Stimulated activated CD4-positive, alpha-beta T cell treated with anti-CD3 and anti-CD28 coated beads, Interleukin-1b, Interleukin-23, amount 100 ng/mL, for 4 hours (primary cell): Measurements from ENCODE around the gene C4BPA.

Source experiments
- DNase-seq, 2 donors: peaks; one replicate each; pipeline ENCODE4 v3.0.0-alpha.2; 2020; ENCODE audit warnings: low read depth in 2 of 2

C4BPA gene

DNA sequence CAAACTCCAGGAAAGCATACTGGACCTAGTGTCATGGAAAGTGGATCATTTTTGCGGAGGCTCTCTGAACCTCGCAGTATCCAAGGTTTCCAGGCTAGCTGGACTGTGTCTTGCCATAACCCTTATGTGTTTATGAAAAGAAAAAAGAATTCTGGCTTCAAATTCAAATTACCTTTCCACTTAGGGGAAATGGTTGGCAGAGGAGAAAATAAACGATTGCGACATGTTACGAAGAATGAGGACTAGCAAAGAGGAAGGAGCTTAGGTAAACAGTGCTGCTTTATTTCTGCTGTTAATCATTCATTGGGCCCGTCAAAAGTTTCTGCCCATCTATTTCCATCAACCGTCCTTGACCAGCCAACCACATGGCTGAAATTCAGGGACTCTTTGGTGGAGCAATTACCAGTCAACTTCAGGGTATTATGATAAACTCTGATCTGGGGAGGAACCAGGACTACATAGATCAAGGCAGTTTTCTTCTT lies at the start of gene C4BPA:
Gene C4BPA (plus strand): TSS at position 342 of the 482 bp plus-strand sequence. CDS start 8,793 bp downstream, outside the sequence.
- no peak for DNase-seq

DNA sequence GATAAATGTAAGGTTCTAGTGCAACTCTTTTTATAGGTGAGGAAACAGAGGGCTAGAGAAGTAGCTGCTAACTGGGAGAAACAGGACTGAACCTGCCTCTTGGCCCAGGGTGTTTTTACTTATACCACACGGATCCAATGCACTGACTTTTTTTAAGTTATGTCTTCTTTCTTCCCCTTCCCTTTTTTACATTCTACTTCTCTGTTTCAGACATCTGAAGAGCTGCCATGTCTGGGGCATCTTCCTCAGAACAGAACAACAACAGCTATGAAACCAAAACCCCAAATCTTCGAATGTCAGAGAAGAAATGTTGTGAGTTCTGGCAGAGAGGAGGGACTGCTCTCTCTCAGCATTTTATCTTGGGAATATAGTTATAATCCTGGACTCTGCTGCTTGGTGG lies 49.5 kb upstream of the C4BPA start:
- no peak for DNase-seq

DNA sequence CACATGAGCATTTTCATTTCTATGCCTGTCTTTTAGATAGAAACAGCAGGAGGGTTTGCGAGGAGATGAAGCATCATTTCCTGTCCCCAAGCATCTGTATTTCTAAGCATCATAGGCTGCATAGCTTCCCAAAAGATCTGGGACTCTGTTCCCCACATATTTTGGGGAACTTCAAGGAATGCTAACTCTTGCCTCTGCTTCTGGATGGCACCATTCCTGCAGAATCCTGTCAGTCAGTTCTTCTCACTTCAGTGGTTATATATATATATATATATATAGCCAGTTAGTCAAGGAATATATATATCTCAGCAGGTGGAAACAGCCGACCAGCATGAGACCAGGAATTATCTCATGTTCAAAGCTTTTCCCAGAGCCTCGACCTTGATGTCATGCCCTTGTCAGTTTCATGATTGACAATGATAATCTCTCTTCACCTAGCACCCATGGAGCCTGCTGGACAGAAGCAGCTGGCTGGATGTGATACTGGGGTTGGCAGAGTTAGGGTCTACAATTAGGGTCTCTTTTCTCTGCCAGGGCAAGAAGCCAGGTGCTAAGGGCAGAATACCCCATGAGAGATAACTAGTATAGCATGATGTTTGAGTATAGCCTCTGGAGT lies 48.5 kb upstream of the C4BPA start:
- no peak for DNase-seq

DNA sequence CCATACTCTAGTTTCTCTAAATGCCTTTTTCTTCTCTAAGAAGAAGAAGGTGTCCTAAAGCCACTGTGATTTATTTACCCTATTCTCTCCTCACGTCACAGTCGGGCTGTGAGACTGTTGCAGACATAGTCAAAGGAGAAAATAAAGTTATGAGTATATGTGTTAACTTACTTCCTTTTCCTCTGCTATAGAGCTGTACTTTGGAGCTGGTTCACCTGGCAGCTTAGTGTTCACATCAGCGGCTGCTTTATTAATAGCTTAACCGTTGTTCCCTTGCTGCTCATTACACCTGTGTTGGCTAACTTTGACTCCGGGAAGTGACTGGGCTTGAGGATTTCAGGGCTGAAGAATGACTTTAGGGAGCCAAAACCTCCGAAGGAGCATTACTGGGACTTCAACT lies 47.4 kb upstream of the C4BPA start:
- DNase-seq = no peak

DNA sequence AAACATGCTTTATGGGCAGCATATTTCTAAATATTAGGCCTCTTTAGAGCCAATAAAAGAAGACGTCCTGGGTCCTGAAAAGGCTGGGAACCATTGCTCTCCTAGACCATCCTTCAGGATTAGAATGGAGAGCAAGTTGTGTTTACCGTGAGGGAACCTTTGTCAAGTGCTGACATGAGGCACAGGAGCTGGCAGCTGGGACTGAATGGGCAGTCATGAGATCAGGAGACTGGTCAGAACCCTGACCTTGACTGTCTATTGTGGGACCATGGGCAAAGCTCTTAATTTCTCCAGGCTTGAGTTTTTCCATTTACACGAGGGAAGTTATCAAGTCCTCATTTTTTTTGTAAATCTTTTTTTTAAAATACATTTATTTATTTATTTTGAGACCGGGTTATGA lies 45.8 kb upstream of the C4BPA start:
- DNase-seq = no peak

DNA sequence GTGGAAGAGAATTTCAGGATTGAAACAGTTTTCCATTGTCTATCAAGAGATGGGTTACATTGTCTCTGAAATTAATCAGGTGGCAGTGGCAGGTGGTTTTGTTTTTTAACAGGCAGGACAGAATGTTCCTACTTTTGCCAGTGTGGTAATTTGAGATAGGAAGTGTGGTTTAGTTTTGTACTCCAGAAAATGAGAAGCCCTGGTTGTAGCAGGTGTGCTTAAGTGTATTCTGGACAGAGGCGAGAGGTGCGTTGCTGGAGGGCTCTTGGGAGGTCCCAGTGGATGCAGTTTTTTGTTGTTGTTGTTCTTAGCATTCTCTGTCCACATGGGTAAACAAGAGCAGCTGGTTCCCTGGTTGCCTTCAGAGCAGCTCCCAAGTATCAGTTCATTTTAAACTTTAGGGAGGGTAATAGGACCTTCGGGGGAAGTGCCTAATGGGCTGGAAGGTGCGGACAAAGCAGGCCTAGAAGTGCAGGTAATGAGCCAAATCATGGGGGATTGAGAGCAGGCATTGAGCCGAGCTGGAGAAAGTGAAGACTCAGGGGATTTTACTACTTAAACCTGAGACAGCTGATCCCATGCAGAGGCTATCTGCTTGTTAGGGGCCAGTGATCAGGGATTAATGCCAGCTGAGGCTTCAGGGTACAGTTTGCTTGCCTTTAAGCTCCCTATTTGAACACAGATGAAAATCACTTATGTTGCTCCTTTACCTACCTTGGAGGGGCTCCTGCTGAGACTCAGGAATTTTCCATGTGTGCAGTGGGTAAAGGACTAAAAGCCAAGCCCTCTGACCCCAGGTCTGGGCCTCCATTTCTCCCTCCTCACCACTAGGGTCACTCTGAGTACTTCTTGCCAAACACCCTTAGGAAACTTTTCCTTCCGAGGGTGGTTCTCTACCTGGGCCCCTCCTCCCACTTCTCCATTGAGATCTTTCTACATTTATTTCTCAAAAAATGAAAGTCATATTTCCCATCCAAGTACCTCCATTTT lies 44.9 kb upstream of the C4BPA start:
- DNase-seq = no peak

DNA sequence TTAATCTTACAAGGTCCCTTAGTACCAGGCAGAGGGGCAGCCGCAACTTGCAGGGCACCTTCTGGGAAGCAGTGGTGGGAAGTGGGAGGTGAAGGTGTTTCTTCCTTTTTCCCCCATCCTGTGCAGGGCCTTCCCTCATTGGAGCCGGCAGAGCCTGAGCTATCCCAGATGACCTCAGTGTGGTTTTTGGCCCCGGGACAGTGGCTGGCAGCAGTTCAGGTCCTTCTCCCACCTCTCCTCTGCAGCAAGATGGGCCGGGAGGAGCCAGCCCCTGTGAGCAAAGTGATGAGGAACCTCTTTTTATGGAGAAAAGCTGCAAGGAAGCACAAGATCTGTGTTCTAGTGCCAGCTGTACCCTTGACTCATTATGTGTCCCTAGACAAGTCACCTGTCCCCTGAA lies 44.2 kb upstream of the C4BPA start:
- no peak for DNase-seq

DNA sequence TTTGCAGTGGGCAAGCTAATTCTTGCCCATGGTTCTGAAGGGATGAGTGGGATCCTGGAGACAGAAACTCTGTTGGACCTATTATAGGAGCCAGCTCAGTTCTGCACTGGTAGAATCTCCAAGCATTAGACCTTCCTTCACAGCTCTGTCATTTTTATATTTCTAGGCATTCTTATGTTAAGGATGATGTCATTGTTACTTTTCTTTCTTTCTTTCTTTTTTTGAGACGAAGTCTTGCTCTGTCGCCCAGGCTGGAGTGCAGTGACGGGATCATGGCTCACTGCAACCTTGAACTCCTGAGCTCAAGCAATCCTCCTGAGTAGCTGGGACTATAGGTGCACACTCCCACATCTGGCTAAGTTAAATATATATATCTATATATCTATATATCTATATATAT lies 43.4 kb upstream of the C4BPA start:
- no peak for DNase-seq

DNA sequence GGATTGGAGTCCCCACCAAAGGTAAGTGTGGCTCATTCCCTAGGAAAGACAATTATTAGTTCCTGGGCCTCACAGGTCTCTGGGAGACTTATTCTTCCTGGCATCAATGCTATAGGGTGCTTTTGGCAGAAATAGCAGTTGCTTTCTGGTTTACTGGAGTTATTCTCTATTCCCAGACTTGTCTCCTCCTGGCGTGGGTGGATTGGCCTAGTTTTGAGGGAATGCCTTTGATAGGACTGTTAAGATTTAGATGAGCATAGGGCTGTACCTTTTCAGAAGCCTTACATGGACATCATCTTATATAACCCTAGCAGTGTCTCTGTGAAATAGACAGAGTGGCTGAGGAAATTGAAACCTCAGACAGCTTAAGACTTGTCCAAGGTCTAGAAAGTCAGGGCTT lies 42.0 kb upstream of the C4BPA start:
- no peak for DNase-seq

DNA sequence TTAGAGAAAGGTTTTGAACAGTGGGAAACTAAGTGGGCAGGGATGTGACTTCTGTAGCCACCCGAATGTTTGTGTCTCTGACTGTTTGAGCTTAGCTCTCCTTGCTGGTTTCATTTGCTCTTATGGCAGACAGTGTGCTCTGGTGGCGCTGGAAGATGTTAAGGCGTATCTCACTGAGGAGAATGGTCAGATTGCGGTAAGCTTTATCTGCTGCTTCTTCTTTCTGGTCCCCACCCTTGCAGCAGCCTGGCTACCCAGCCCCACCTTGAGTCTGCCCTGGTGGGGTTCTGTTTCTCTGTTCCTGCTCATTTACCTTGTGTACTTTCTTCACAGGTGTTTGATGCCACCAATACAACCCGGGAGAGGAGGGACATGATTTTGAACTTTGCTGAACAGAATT lies 41.0 kb upstream of the C4BPA start:
- DNase-seq = no peak

DNA sequence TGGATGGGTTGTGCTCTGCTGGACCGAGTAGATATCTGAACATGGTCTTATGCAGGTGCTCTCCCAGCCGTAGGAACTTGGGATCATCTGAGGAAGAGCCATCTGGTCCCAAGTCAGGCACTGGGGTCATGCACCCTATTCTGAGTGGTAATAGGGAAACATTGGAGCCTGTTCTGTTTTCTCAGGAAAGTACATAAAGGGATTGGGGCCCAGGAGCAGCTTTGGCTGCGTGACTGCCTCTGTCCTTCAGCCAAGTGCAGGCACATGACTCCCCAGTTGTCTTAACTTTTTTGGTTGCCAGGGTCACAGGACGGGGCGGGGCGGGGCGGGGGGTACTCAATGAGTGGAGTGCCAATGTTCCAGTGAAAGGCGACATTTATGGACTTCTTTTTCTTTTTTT lies 39.5 kb upstream of the C4BPA start:
- DNase-seq = no peak

DNA sequence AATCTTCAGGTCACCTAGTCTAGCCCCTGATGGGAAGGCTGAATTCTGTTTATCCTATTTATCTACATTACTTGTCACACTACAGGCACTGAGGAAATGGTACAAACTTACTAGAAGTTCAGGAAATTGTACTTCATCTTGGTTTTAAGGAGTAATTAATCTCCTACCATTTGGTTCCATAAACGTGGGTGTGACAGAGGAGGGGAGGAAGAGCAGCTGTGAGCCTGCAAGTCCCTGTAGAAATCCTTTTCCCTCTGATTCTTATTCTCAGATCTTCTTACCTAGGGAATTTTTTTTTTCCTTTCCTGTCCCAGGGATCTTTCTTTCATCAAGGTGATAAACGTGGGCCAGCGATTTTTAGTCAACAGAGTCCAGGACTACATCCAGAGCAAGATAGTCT lies 36.8 kb upstream of the C4BPA start:
- DNase-seq = no peak

DNA sequence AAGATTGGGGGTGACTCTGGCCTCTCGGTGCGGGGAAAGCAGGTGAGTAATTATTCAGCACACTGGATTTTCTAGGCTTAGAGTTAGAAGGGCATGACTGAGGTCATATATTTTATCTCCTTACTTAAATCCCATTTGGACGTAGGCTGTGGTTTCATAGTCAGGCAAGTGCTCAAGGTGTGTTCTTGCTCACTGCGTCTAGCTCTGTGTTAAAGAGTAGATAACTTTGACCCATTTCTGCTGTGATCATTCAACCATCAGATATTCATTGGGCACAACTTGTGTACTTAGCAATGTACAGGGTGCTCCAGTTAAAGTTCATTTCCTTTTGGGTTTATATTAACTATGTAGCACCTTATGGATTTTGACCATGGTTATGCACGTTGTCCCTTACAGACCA lies 36.4 kb upstream of the C4BPA start:
- DNase-seq = no peak

DNA sequence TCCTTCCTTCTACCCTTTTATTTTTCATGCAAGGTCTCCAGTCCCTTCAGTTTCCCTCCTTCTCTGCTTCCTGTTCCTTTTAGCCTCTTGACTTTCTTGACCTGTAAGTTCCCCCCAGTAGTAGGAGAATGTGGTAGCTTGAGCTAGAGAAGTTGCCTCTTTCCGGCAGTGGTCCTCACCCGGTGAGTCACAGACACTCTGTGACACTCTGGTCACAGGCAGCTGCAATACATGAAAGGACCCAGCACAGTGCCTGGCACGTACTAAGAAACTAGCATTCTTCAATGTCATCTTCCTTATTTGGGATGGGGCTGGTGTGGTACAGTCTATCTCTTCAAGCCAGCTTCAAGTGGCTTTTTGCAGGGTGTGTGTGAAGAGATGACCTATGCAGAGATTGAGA lies 35.0 kb upstream of the C4BPA start:
- DNase-seq = no peak

DNA sequence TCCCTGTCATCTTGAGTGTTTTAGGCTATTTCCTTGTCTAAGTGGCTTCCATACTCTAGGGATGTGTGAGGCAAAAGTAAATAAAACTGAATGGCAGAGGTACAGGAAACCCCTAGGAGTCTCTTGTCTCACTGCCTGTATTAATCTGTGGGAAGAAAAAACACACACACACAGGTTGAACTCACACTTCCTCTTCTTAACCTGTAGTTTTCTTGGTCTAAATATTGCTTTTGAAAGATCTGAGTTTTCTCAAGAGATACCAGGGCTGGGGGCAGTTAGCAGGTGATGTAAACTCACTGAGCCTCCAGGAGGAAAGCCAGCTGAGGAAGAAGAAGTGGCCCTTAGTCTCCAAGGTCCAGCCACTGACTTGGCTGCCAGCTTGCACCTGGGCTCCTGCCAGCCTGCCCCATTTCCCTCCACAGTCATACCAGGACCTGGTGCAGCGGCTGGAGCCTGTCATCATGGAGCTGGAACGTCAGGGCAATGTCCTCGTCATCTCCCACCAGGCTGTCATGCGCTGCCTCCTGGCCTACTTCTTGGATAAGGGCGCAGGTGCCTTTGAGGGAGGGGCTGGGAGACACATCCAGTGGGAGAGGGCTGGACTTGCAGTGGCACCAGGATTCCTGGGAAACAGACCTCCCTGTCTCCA lies 34.1 kb upstream of the C4BPA start:
- DNase-seq = no peak

DNA sequence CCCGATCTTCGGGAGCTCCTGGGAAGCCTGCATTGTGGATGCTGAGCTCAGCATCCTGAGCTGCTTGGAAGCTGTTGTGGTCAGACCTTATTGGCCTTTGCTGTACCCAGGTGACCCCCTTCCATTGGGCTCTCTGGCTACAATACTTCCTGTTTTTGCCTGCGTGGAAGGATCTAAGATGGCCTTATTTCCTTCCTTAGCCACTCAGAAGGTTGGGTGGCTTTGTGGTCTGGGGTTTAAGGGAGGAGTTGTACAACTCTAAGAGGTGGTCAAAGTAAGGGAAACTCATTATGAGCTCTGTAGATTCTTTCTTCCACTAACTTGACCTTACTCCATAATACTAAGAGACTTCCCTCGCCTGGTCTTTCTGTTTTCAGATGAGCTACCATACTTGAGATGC lies 33.2 kb upstream of the C4BPA start:
- DNase-seq = no peak

DNA sequence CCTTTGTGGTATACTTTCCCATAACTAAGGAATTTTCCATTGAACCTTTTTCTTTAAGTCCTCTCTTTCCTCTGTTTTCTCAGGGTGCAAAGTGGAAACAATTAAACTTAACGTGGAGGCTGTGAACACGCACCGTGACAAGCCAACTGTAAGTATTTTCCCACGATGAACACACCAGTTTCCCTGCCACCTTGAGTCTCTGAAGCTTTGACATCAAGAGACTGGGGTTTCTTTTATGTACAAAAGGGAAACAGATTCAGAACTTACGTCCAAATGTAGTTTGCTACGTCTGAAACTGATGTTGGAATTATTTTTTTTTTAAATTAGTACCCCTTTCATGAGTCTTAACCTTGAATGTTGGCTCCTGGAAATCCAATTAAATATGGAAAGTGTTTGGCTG lies 32.6 kb upstream of the C4BPA start:
- DNase-seq = no peak

DNA sequence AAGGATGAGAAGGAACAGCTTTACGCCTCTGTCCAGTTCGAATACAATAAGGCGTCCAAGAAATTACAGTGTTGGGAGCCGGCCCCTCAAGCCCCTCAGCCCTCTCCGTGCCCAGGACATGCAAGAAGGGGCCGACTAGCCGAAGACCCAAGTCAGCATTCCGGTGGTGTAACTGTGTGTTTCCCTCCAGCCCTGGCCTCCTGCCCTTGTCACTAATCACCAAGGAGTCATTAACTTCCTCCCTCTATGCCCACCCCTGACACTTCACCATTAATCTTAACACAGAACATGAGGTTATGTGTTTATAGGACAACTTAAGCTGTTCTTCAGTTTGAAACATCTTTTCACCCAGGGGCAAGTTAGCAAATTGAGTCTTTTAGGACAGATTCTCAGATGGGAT lies 31.8 kb upstream of the C4BPA start:
- DNase-seq = no peak

DNA sequence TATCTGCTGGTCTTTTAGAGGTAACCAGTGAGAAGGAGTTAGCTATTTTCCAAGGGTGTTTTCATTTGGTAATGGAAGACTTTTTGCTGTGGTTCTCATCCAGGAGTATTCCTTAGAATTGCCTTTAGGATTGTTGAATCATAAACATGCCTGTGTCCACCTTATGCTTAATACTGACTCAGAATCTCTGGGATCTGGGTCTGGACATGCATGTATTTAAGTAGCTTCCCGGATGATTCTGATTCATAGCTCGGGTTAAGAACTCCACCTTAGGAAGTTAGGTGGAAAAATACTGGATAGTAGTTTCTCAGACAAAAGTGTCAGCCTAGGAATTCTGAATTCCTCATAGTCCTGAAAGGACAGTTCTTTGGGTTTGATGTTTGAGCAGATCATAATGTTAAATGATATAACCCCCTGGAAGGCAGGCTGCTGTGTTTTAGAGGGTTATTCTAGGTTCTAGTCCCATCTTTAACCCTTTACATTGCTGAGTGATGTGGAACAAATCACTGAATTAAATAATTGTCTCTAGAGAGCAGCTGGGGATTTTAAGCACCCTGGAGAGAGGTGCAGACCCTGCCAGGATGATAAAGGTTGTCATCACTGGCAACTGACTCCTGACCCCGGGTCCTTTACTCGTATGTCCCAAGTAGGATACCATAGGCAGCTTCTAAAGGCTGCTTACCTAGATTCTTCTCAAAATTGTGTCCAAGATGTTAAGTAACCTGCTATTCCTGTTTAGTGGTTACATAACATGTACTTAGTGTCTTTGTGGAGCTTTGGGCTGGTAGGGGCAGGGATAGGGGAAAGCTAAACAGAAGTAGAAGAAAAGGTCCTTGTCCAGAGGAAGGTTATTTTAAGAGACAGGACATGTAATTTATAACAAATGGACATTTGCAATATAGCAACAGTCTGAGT lies 29.9 kb upstream of the C4BPA start:
- DNase-seq = no peak

DNA sequence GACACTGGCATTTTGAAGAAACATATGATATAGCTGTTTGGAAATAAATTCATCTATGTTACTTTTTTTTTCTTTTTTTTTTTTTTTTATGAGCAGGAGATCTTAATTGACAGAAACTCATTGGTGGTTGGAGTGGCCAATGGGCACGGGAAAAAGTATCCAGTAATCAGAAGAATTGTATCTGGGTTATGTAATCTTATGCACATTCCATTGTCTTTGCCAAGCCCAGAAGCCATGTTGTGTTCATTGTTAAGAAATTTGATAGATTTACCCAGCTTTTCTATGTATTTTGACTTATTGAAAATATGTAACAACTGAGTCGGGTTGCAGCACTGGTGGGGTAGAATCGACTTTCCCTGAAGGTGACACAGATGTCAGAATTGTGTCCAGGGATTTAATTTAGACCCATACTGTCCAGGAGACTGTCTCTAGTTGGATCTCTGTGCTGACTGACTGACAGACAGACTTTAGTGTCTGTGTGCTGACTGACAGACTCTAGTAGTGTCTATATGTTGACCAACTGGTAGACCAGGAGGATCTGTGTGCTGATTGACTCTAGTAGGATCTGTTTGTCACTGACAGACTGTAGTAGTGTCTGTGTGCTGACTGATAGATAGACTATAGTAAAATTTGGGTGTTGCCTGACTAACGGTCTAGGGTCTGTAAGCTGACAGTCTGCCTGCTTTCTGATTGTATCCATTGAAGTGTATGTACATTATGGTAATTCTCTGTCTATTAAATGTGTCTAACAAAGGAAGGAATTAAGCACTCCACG lies 27.7 kb upstream of the C4BPA start:
- DNase-seq = no peak

DNA sequence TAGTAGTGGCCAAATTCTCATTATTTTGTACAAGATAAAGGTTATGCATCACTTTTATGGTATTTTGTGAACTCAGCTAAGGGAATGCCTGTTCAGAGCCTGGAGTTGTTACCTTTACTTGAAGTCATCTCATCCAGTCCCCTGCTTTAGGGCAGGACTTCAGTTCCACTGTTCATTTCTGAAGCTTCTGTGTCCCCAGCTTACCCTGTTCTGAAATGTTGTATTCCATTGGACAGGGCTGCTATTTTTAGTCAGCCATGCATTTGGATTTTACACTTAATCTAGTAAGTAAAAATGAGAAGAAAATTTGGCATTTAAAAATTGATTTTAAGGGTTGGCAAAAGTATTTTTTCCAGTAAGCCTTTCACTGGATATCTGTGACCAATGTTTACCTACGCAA lies 27.0 kb upstream of the C4BPA start:
- no peak for DNase-seq
